Left forelimb (tissue), 1 donor: Measurements from ENCODE around the gene NODAL.
"Not testable (repeated sequence)": the region's sequence is repeated elsewhere in the genome, so short reads cannot be mapped to it uniquely, and the experiment has no call there.

Experiments
- DNase-seq: peaks from one replicate; pipeline ENCODE4 v3.0.0-alpha.2; 2018; ENCODE audit warnings: low spot score

The NODAL gene

DNA sequence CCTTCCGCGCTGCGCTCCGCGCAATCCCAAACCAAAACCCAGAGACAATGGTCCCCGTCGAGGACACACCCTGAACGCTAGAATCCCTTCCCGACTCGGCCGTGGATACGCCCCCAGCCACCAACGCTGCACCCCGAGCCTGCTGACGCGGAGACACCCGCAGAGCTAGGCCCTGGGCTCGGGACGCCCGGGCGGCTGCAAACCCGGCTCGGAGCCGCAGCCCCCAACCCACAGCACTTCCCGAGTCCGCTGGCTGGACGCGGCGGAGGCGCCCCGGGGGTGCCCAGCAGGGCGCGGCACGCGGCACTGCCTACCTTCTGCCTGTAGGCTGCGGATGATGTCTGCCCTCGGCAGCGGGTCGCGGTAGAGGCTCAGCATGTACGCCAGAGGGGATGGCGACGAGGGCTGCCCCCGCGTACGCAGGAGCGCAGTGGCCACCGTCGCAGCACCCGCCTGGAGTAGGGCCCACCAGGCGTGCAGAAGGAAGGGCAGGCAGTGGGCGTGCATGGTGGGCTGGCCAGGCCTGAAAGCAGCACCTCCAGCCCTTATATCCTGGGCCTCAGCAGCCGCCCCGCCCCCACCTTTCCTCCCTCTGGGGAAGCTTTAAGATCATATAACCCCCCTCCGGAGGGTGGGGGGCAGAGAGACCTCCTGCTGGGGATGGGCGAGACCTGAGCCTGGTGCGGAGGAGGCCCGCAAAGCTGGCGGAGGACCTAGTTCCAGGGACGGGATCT lies at the start of gene NODAL:
TSS of gene NODAL (minus strand) at position 521 of the 734 bp plus-strand sequence. CDS start at position 507, 14 bp downstream.
- no peak for DNase-seq

DNA sequence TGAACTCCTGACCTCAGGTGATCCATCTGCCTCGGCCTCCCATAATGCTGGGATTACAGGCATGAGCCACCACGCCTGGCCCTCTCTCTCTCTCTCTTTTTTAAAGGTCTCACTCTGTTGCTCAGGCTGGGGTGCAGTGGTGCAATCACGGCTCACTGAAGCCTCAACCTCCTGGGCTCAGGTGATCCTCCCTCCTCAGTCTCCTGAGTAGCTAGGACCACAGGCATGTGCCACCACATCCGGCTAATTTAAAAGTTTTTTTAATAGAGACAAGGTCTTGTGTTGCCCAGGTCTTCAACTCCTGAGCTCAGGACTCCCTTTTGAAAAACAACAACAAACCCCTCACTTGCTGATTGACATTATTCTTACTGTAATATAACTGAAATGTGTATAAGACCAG lies 48.7 kb upstream of the NODAL start:
- no peak for DNase-seq

DNA sequence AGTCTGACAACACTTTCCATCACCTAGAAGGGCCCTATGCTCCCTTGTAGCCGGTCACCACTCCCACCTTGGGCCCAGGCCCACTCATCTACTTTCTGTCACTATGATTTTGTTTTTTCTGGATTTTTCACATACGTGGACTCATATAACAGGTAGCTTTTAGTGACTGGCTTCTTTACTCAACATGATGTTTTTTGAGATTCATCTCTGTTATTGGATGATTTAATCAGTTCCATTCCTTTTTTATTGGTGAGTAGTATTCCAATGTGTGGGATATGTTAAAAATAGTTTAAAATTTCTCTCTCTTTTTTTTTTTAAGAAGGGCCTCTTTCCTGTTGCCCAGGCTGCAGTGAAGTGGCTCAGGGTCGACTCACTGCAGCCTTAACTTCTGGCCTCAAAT lies 46.3 kb upstream of the NODAL start:
- DNase-seq: no peak

DNA sequence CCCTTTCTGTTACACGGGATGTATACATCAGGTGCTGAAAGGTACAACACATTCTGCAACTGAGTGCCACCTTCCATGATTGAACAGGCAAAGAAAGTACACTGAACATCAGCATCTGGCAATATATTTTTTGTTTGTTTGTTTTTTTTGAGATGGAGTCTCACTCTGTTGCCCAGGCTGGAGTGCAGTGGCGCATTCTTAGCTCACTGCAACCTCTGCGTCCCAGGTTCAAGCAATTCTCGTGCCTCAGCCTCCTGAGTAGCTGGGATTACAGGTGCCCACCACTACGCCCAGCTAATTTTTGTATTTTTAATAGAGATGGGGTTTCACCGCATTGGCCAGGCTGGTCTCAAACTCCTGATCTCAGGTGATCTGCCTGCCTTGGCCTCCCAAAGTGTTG lies 42.4 kb upstream of the NODAL start:
- not testable (repeated sequence) for DNase-seq

DNA sequence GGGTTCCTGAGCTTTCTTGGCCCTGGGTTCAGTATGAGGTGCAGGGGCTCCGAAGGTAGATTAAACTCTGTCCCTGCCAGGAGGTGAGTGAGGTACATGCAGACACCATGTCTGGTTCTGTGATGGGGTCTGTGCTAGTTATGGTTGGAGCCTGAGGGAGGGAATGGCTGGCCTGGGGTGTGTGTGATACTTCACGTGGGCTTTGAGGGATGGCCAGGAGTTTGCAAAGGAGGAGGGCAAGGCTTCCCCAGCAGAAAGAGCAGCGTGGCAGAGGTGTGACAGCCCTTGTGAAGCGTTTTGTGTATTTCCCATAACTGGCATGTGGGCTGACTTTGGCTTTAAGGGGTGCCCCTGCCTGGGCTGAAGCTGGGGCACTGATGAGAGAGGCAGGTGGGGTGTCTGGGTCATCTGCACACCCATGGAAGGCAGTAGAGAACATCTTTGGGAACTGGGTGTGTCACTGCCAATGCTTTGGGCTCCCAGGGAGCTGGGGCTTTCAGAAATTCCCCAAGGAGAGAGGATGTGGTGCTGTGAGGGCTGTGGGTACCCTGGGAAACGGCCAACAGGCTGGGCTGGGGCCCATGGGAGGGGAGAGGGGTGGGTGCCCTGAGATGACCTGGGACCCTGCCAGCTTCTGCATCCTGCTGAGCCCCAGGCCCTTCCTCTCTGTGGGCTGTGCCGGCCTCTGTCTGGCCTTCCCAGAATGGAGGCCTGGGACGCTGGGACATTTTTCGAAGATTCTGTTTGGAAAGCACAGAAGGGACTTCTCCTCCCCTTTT lies 41.7 kb upstream of the NODAL start:
- DNase-seq: no peak

DNA sequence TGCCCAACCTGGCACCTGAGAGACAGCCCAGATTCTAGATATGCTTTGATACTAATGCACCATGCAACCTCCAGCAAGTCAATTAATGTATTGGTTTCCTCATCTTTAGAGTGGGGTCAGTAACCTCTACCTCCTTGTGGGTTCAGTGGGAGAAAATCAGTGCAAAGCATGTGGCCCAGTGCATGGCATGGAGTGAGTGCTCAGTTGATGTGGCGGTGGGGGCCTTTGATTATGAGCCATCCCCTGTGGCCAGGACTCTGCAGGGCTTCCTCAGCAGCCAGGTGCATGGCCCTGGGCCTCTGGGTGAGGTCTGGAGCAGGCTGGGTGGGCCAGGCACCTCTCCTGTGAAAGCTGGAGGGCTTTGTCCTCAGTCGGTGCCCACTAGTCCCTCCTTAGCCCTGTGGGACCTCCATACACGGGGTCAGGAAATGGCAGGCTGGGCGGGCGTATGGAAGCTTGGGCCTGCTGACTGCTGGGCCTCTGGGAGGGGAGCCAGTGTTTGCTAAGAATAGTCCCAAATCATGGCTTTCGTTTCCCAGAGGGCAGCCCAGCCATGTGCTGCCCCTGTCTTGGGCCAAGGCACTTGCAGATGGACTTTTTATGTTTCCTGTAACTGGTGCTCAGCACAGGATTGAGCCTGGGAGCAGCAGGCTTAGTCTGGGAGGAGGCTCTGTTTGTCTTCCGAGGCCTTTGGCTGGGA lies 40.5 kb upstream of the NODAL start:
- DNase-seq: no peak

DNA sequence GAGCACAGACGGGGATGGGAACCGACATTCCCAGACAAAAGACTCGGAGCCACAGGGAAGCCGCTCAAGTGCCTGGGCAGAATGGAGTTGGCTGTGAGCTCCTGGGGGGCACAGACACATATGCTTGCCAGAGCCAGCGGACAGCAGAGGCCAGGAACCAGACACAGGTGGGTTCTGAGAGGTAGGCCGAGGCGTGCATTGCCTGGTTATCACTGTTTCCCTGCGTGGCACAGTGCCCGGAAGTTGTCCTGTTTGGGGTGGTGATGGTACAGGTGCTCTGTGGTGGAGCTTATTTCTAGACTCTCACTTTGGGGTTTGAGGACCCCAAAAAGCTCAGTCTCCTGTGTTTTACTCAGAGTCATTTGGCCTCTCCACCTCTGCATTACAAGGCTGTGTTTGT lies 39.6 kb upstream of the NODAL start:
- no peak for DNase-seq

DNA sequence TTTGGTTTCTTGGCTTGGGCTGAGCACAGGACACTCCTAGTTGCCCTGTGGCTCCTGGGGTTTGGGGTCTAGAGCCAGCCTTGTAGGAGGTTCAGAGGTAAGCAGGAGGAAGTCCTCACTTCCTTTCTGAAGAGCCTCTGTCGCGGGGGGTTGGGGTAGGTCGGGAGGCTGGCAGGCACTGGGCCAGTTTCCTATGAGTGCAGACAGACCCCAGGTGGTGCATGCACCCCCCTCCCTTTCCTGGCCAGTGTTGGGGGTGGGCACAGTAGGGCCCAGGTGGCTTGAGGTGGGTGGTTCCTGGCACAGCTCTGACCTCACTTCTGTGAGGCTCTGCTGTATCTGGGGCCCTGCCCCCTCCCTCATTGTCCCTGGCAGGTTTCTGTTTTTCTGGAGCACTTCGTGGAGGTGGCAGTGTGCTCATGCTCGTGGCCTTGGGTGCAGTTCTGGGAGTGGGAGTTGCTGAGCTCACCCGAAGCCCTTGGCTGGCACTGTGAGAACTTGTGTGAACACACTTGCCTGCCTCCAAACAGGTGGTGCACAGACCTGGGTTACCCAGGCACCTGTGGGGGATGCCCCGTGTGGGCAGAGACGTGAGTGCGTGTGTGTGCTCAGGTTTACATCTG lies 38.9 kb upstream of the NODAL start:
- no peak for DNase-seq

DNA sequence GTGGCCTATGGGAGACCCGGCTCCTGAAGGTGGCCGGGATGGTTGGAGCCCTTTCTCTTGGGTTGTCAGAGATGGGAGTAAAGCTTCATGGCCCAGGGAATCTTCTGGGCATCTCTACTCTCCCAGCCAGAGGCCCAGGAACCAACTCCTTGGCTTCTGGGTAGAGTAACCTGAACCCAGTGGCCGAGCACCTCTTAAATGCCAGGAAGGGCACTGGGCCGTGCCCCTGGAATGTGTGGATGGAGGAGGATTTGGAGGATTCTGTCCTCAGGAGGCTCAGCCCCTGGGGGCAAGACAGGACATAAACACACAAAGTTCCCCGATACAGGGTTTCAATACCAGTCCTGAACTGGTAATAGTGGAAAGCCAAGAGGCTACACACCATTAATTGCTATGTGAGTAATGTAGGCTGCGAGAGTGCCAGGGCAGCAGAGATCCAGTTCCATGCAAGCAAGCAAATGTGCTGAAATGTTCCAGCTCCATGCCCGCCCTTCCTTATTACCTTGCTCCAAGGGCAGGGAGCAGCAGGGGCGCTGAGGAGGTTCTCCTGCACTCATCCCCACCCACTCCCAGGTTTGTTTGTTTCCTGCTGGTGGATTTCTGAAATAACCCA lies 38.3 kb upstream of the NODAL start:
- DNase-seq: no peak

DNA sequence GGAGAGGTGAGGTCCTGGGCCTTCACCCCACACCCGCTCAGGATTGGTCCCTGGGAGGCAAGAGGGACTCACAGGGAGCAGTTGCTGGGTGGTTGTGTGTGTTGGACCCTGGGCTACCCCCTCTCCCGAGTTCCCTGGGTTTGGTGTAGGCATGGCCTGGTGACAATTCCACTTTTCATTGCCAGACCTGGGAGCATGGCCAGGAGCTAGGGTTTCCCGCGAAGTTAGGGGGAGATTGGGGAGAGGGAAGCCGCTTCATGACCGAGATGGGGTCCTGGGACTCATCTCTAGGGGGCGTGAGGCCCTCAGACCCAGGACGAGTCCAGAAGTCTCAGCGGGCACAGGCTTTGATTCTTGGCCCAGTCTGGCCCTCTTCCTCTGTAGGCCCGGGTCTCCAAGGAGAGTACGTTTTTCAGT lies 37.7 kb upstream of the NODAL start:
- DNase-seq: no peak

DNA sequence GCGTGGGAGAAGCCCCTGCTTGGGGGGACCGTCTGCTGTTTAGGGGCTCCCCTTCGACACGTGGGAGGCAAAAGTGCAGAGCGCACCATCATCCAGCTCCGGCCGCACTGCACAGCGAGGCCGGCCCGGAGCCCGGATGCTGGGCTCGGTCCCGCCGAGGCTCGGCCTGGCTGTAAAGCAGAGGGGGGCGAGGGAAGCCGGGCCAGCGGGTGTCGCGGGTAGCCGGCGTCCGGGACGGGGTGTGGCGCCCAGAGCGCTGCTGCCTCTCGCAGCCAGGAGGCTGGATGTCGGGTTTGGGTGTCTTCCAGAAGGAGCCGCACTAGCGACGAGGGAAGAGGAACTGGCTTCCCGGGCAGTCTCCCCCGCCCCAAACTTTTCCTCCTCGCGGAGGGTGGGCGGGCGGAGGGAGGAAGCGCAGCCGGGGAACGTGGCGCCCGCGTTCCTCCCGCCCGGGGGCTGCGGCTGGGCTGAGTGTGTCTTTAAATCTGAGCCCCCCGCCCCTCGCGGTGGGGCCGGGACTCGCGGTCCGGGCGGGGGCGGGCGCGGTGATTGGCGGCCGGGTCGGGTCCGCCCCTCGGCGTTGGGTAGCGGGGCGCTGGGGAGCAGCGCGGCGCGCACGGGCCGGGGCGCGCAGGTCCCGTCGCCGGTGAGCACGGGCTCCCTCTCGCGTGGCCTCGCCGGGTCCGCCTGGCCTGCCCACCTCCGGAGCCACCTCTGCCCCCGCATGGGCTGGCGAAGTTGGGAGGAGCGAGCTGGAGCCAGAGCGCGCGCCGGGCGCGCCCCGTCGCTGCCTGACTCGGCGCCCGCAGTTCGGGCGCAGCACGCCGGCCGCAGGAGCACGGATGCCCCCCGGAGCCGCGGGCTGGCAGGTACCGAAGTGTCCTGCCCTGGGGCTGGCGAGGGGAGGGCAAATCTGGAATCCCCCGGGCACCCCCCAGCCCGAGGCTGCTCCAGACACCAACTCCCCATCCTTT lies 37.0 kb upstream of the NODAL start, which contains the start of gene PALD1:
TSS of gene PALD1 (plus strand) at position 577 of the 974 bp plus-strand sequence. CDS start 47,185 bp downstream, outside the sequence.
- peak; percentile 89 for DNase-seq

DNA sequence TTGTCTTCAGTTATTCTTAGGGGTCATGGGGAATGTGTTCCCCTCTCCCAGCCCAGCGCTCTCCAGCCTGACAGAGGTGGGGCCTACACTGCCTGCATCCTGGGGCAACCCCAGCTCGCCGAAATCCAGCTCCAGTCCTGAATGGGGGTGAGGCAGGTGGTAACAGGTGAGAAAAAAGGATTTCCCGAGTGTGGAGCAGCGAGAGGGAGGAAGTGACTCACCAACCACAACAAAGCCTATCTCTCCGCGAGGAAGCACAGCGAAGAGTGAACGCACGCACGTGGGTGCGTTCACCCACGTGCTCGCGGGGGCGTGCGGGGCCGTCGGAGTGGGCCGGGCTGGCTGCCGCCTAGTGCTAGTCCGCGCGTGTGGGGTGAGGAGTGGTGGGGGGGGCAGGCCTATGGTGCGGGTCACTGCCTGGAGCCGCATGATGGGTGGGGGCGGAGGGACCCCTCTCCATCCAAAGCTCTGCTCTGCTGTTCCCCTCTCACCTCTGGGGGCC lies 36.2 kb upstream of the NODAL start:
- DNase-seq: no peak

DNA sequence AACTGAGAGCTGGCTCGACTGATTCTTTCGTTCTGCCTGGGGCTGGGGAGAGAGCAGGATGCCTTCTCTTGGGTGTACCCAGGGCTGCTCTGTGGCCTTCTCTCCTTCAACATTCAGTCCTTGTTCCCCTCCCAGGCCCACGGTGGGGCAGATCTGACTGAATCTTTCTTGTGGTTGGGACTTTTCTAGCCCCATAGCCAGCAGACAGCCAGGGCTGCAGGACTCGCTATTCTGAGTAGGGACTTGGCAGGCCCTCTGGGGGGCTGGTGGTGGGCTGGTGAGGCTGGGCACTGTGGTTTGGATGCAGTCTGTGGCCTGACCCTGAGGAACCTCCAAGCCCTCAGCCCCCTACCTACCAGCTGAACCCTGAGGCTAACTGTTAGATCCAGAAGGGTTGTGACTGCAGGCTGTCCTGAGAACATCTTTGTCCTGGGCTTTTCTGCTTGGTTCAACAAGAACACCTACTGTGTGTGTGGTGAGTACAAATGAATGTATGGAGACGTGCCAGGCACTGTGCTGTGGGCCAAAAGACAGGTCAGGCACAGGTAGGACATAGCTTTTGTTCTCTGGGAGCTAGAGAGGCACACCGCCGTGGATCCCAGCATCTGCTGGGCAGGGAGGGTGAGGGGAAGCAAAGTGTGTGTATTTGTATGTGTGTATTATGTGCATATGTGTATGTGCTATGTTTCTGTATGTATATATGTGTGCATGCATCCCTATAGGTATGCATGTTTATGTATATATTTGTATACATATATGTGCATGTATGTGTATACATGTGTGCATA lies 35.0 kb upstream of the NODAL start:
- no peak for DNase-seq

DNA sequence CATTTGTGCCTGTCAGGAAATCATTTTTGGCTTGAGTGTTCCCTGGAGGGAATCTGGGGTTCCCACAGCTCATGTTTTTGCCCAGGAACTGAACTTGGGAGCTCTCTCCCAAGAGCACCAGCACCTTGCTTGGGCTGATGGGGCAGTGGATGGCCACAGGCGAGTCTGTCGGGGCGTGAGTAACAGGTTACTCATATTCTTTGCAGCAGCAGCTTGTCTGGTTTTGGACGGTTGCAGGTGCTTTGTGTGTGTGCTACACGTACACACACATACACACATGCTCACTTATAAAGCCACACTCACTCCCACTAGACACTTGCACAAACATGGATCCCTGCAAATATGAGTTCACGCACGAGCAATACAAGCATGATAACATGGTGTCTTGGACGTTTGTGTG lies 34.2 kb upstream of the NODAL start:
- DNase-seq: no peak

DNA sequence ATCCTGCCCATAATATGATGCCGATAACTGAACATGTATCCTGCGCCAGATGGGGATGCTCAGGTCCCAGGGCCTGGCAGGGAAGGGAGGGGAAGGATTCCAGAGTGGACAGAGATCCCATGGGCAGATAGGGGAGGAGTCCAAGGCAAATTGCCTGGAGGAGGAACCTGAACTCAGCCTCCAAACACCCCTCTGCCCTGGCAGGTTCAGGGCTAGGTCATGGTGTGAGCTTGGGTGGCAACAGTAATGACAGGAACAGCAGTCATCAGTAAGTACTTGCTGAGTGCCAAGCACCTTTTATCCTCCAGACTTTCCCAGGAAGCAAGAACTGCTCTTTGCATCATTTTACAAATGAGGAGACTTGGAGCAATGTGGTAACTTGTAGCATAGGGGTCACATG lies 33.3 kb upstream of the NODAL start:
- DNase-seq: no peak

DNA sequence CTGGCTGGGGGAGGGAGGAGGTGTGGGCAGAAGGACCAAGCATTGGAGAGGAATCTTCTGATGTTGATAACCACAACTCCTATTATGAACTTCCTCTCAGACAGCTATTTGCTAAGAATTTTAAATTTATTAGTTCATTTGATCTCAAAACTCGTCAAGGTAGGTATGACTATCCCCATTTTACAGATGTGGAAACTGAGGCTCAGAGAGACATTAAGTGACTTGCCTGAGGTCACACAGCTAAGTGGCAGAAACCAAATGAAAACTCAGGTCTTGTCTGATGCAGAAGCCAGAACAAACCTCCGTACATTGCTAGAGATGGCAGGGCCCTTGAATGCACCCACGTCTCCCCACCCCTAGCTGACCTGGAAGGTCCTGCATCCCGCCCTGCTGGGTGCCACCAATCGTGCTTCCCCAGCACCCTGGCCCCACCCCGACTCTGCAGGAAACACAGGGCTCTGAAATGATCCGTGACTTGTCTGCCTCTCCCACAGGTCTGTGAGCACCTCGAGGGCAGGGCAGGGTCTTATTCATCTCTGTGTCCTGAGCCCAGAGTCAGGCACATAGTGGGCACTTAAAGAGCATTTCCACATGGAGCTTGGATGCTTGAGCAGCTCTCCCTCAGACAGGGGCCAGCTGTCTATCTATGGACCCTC lies 31.4 kb upstream of the NODAL start:
- no peak for DNase-seq

DNA sequence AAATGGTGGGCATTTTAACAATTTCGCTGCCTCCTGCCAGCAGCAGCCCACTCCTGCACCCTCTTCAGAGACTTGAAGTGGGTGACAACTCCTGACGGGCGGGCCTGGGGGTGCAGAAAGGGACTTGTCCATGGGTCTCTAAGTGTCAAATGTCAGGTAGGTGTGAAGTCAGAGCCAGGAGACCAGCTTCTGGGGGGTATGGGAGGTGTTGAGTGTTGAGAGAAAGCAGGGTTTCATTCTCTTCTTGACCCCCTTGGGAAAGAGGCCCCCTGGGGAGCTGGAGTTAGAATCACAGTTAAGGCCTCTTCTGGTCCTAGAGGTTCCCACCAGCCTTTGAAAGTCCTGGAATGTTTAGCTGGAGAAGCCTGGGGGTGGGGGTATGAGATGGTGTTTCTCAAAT lies 25.5 kb upstream of the NODAL start:
- DNase-seq: no peak

DNA sequence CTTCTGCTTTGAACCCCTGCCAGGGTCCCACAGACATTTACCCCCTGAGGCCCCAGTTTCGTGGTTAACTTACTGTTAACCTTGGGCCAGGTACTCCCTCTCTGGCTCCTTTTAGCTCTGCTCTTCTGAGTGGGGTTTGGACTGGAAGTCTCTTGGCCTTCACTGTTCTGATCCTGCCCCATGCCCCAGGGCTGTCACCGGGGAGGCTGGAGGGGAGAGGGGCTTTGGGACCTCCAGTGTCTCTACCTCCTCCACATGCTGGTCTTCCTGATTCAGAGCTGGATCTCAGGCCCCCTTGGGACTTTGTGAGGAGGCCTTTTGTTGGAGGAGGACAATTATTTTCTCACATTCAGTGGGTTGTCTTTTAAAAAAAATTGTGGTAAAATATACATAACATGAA lies 24.4 kb upstream of the NODAL start:
- no peak for DNase-seq

DNA sequence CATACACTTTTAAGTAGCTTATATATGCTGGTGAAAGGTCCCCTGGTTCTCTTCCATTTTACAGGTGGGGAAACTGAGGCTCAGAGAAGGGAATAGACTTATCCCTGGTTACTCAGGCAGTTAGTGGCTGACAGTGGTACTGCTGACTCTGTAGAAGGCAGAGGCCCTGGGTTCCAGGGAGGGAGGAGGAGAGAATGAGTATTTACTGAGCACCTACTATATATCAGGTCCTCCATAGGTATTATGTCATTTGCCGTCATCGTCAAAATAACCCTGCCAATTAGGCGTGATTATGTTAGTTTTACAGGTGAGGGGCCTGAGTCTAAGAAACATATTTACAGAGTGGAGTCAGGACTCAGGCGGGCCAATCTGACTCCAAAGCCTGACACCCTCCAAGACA lies 23.8 kb upstream of the NODAL start:
- DNase-seq: no peak
